Breast epithelium (tissue), 3 donors: Measurements from ENCODE around the gene SNX1.

Source experiments
- POLR2A ChIP-seq: fragments of 450-650 bp; IDR thresholded peaks from one replicate; pipeline ENCODE4 v1.6.1; 2016; ENCODE audit warnings: antibody characterized with exemption, mild to moderate bottlenecking, moderate library complexity
- TF ChIP-seq, protein P1 (sequence below), 3 donors: fragments of 450-650 bp; IDR thresholded peaks; one replicate each; pipeline ENCODE4 v1.5.1; 2016 to 2017; ENCODE audit warnings: antibody characterized with exemption in 3 of 3, mild to moderate bottlenecking in 3 of 3, moderate library complexity in 3 of 3

- no peak for TF ChIP-seq POLR2A
- TF ChIP-seq, protein P1, sequence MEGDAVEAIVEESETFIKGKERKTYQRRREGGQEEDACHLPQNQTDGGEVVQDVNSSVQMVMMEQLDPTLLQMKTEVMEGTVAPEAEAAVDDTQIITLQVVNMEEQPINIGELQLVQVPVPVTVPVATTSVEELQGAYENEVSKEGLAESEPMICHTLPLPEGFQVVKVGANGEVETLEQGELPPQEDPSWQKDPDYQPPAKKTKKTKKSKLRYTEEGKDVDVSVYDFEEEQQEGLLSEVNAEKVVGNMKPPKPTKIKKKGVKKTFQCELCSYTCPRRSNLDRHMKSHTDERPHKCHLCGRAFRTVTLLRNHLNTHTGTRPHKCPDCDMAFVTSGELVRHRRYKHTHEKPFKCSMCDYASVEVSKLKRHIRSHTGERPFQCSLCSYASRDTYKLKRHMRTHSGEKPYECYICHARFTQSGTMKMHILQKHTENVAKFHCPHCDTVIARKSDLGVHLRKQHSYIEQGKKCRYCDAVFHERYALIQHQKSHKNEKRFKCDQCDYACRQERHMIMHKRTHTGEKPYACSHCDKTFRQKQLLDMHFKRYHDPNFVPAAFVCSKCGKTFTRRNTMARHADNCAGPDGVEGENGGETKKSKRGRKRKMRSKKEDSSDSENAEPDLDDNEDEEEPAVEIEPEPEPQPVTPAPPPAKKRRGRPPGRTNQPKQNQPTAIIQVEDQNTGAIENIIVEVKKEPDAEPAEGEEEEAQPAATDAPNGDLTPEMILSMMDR (IDR thresholded peaks at IDR 0.05) = no peak
Measured at GRCh38 chr15:64136347-64136746, 40.6 kb downstream of the SNX1 start.
